NCI-H1092 treated with DMSO at 0.1 percent for 48 hours (cell line): ENCODE results near the gene APOBEC3G.

Experiments used
- DNase-seq: peaks from one replicate; lab custom pipeline; 2025; lab: John Stamatoyannopoulos, UW

Gene APOBEC3G

GRCh38 chr22:39091126-39092081 is 14.3 kb downstream of the APOBEC3G start:
- no peak for DNase-seq

GRCh38 chr22:39092111-39092862 is 15.2 kb downstream of the APOBEC3G start:
- DNase-seq: no peak

GRCh38 chr22:39094717-39095389 is 17.8 kb downstream of the APOBEC3G start:
- no peak for DNase-seq

DNA sequence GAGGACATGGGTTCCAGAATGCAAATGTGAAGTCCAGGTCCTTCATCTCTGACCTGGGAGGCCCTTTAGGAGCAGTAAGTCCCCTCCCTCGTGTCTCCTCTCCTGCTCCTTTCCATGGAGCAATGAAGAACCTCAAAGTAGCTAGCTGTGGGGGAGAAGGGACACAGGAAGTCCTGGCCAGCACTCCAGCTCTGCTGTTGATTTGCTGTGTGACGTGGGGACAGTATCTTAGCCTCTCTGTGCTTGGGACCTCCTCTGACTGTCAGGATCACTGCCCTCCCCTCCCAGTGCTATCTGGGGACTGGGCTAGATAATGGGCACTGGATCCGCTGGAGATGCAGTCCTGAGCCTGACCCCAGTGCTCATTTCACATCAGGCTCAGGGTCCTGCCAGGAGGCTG is 18.9 kb downstream of the APOBEC3G start:
- DNase-seq: no peak

DNA sequence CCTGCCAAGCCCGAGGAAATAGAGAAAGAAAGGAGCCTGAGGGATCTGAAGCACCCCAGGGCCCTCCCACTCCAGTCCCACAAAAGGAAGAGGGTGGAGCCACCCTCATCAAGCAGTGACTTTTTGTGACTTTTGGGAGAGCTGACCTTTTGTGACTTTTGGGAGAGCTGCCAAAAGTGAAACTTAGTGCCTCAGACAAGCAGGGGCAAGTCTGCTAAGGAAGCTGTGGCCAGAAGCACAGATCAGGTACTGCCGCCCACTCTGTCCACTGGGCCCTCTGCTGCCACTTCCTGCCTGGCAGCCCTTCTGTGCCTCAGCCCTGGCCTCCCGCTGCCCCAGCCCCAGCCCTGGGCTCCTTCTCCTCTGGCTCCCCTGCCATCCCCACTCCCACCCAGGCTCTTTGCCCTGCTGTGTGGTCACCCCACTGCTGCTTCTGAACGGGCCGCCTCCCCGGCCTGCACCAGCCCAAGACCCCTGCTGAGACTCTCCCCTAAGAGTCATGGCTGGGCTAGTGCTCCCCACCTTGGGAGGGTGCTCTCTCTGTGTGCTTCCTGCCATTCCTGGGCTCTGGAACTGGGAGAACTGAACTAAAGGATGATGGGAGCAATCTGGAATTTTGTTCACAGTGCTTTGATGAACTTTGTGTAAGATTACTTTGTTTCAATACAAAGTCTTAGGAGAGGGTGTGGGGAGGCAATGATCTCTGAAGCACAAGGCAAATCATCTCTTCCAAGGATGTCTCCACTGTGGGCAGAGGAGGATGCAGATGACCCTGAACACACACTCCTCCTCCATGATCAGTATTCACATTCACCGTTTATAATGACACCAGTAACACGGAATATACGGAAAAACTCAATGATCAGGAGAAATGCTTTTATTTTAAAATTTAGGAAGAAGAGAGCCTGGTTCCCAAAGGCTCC is 20.3 kb downstream of the APOBEC3G start, which contains the start of gene APOBEC3H:
TSS of gene APOBEC3H (plus strand) at position 147 of the 923 bp plus-strand sequence. CDS start 3,035 bp downstream, outside the sequence.
- DNase-seq: no peak

- DNase-seq: no peak
Observed at GRCh38 chr22:39098026-39098425, 21.0 kb downstream of the APOBEC3G start.

- DNase-seq: no peak
Observed at GRCh38 chr22:39098576-39098975, 21.5 kb downstream of the APOBEC3G start.

DNA sequence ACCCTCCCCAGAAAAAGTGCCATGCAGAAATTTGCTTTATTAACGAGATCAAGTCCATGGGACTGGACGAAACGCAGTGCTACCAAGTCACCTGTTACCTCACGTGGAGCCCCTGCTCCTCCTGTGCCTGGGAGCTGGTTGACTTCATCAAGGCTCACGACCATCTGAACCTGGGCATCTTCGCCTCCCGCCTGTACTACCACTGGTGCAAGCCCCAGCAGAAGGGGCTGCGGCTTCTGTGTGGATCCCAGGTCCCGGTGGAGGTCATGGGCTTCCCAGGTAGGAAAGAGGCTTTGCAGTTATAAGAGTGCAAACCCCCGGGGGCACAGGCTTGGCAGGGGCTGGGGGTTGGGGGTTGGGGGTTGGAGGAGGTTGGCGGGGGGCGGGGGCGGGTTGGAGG is 24.2 kb downstream of the APOBEC3G start:
- DNase-seq: no peak

- DNase-seq: no peak
Observed at GRCh38 chr22:39103431-39103830, 26.4 kb downstream of the APOBEC3G start.

DNA sequence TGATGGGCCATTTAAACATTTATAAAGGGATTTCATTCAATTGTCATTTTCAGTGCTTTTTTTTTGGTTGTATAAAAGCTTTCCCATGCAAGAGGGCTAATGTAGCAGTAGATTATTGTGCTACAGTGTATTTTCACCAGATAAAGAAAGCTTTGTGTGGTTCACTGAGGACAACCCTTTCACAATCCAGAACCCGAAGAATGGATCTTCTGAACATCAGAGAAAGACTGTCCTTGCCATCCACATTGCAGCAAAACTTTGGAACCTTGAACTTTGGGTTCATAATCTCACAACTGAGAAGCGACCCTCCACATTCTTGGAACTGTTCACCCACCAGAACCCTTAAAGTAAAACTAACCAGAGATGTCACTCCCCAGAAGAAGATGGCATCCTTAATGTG is 29.3 kb downstream of the APOBEC3G start:
- no peak for DNase-seq

- no peak for DNase-seq
Observed at GRCh38 chr22:39108487-39108886, 31.4 kb downstream of the APOBEC3G start.

- no peak for DNase-seq
Observed at GRCh38 chr22:39109361-39109760, 32.3 kb downstream of the APOBEC3G start.

GRCh38 chr22:39110631-39111561 is 33.8 kb downstream of the APOBEC3G start:
- DNase-seq: no peak

- no peak for DNase-seq
Observed at GRCh38 chr22:39114112-39114511, 37.0 kb downstream of the APOBEC3G start.

- no peak for DNase-seq
Observed at GRCh38 chr22:39115570-39115969, 38.5 kb downstream of the APOBEC3G start.

GRCh38 chr22:39115977-39116621 is 39.0 kb downstream of the APOBEC3G start:
- no peak for DNase-seq

DNA sequence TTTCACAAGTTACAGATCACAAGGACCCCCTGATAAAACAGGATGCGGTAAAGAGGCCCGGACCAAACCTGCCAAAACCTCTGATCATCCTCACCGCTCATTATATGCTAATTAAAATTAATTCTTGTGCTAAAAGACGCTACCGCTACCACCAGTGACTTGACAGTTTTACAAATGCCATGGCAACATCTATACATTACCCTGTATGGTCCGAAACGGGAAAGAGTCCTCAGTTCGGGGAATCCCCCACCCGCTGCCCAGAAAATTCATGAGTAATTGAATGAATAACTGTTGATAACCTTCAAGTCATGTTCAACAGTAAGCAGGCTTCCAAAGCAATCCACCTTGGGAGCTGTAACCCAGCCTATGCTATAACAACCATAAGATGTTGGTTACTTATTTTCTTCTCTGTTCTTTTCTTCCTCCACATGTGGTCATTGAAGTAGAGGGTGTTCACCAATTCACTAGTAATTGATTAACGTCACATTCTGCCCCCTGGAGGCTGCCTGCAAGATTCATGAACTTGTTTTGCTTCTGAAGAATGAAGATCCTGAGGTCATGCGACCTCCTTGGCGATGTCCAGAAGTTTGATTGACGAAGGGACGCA is 40.6 kb downstream of the APOBEC3G start:
- DNase-seq: peak; percentile 22

GRCh38 chr22:39120983-39121382 is 43.9 kb downstream of the APOBEC3G start:
- DNase-seq: no peak
